Duodenal mucosa (tissue), 2 donors: ENCODE results near the gene CDK8.

Experiments used
- H3K27ac ChIP-seq: one replicate; pipeline ENCODE4 v1.7.0; 2013; ENCODE audit warnings: low read depth, low read length
- H3K27me3 ChIP-seq, 2 donors: one replicate each; pipeline ENCODE4 v1.7.0; 2013; ENCODE audit warnings: low read length in 2 of 2, control low read depth in 1 of 2; ENCODE audit not compliant: insufficient read depth in 2 of 2, control insufficient read depth in 1 of 2
- H3K36me3 ChIP-seq, 2 donors: one replicate each; pipeline ENCODE4 v1.7.0; 2013; ENCODE audit warnings: low read length in 2 of 2, control low read depth in 1 of 2; ENCODE audit not compliant: insufficient read depth in 2 of 2, control insufficient read depth in 1 of 2
- H3K4me1 ChIP-seq, 2 donors: one replicate each; pipeline ENCODE4 v1.7.0; 2013; ENCODE audit warnings: low read length in 2 of 2, control low read depth in 1 of 2; ENCODE audit not compliant: insufficient read depth in 2 of 2, control insufficient read depth in 1 of 2
- H3K4me3 ChIP-seq, 2 donors: one replicate each; pipeline ENCODE4 v1.7.0; 2013; ENCODE audit warnings: low read length in 2 of 2, low read depth in 1 of 2
- H3K9ac ChIP-seq, 2 donors: one replicate each; pipeline ENCODE4 v1.7.0; 2013; ENCODE audit warnings: low read length in 2 of 2, low read depth in 1 of 2
- H3K9me3 ChIP-seq, 2 donors: one replicate each; pipeline ENCODE4 v1.7.0; 2013; ENCODE audit warnings: low read length in 2 of 2, control low read depth in 1 of 2; ENCODE audit not compliant: control insufficient read depth in 1 of 2

CDK8 gene

GRCh38 chr13:26326562-26326961, 72.6 kb downstream of the CDK8 start:
- Histone ChIP-seq H3K36me3 (no peaks in the 10 kb centered on the region), H3K4me1 (peaks cover 0 to 12% of the 10 kb centered on the region in 2 donors)

GRCh38 chr13:26327940-26328725, 74.2 kb downstream of the CDK8 start:
- Histone ChIP-seq H3K36me3 (no peaks in the 10 kb centered on the region), H3K4me1 (peaks cover 0 to 12% of the 10 kb centered on the region in 2 donors), H3K9me3 (no peaks in the 10 kb centered on the region), H3K27me3 (no peaks in the 10 kb centered on the region), H3K4me3 (no peak overlapping the region), H3K27ac (no peak overlapping the region), H3K9ac (no peak overlapping the region)

More at GRCh38 chr13:26326562-26326961, 72.6 kb downstream of the CDK8 start:
- no peak overlapping the region for H3K9ac ChIP-seq
- no peak overlapping the region for H3K27ac ChIP-seq
- no peak overlapping the region for H3K4me3 ChIP-seq
- no peaks in the 10 kb centered on the region for H3K9me3 ChIP-seq
- no peaks in the 10 kb centered on the region for H3K27me3 ChIP-seq

- Histone ChIP-seq H3K27me3 (no peaks in the 10 kb centered on the region), H3K4me1 (no peaks in the 10 kb centered on the region), H3K4me3 (no peak overlapping the region), H3K9me3 (no peaks in the 10 kb centered on the region), H3K36me3 (no peaks in the 10 kb centered on the region), H3K9ac (no peak overlapping the region), H3K27ac (no peak overlapping the region)
These were observed 81.2 kb downstream of the CDK8 start for GRCh38 chr13:26335158-26335557.

GRCh38 chr13:26340807-26341206, 86.9 kb downstream of the CDK8 start:
- Histone ChIP-seq H3K4me1 (no peaks in the 10 kb centered on the region), H3K9ac (no peak overlapping the region), H3K4me3 (no peak overlapping the region), H3K27ac (no peak overlapping the region), H3K36me3 (no peaks in the 10 kb centered on the region), H3K9me3 (no peaks in the 10 kb centered on the region), H3K27me3 (no peaks in the 10 kb centered on the region)

GRCh38 chr13:26342898-26343297, 89.0 kb downstream of the CDK8 start:
- Histone ChIP-seq H3K36me3 (no peaks in the 10 kb centered on the region), H3K9ac (no peak overlapping the region), H3K27ac (no peak overlapping the region), H3K27me3 (no peaks in the 10 kb centered on the region), H3K9me3 (no peaks in the 10 kb centered on the region), H3K4me1 (no peaks in the 10 kb centered on the region), H3K4me3 (no peak overlapping the region)

GRCh38 chr13:26343816-26344215, 89.9 kb downstream of the CDK8 start:
- H3K4me1 ChIP-seq: no peaks in the 10 kb centered on the region
- no peak overlapping the region for H3K9ac ChIP-seq
- H3K4me3 ChIP-seq: no peak overlapping the region
- no peaks in the 10 kb centered on the region for H3K36me3 ChIP-seq
- no peaks in the 10 kb centered on the region for H3K27me3 ChIP-seq
- no peaks in the 10 kb centered on the region for H3K9me3 ChIP-seq
- no peak overlapping the region for H3K27ac ChIP-seq

GRCh38 chr13:26344980-26345379, 91.1 kb downstream of the CDK8 start:
- Histone ChIP-seq H3K27ac (no peak overlapping the region), H3K9me3 (no peaks in the 10 kb centered on the region), H3K36me3 (peaks cover 2 to 3% of the 10 kb centered on the region in 2 donors), H3K4me3 (no peak overlapping the region), H3K4me1 (no peaks in the 10 kb centered on the region), H3K9ac (no peak overlapping the region), H3K27me3 (no peaks in the 10 kb centered on the region)

- Histone ChIP-seq H3K27me3 (no peaks in the 10 kb centered on the region), H3K36me3 (peaks cover 4 to 11% of the 10 kb centered on the region in 2 donors), H3K9ac (no peak overlapping the region), H3K4me3 (no peak overlapping the region), H3K27ac (no peak overlapping the region), H3K9me3 (no peaks in the 10 kb centered on the region), H3K4me1 (no peaks in the 10 kb centered on the region)
These were observed 95.0 kb downstream of the CDK8 start for GRCh38 chr13:26348966-26349365.

GRCh38 chr13:26362261-26362660, 108.3 kb downstream of the CDK8 start:
- Histone ChIP-seq H3K9ac (no peak overlapping the region), H3K9me3 (no peaks in the 10 kb centered on the region), H3K4me1 (peaks cover 6% of the 10 kb centered on the region in 2 donors), H3K27ac (no peak overlapping the region), H3K4me3 (no peak overlapping the region), H3K36me3 (no peaks in the 10 kb centered on the region), H3K27me3 (no peaks in the 10 kb centered on the region)

- no peaks in the 10 kb centered on the region for H3K27me3 ChIP-seq
- H3K9me3 ChIP-seq: no peaks in the 10 kb centered on the region
- H3K4me1 ChIP-seq: no peaks in the 10 kb centered on the region
- H3K4me3 ChIP-seq: no peak overlapping the region
- no peaks in the 10 kb centered on the region for H3K36me3 ChIP-seq
- H3K9ac ChIP-seq: no peak overlapping the region
- H3K27ac ChIP-seq: no peak overlapping the region
These were observed 116.6 kb downstream of the CDK8 start for GRCh38 chr13:26370553-26370952.
